H1 (cell line): ENCODE results near the gene EFCAB6.

ENCODE experiments used
- CBX5 ChIP-seq: fragments of 300-800, 300-1000 bp; sonication (generic); IDR thresholded peaks from 2 replicates; pipeline ENCODE4 v1.7.1; 2016; ENCODE audit warnings: antibody characterized with exemption, low read length, low read depth
- CBX8 ChIP-seq: fragments of 300-800, 300-1000 bp; sonication (generic); IDR thresholded peaks from 2 replicates; pipeline ENCODE4 v1.7.1; 2016; ENCODE audit warnings: low read depth, low read length, borderline replicate concordance
- EP300 ChIP-seq, 2 experiments: IDR thresholded peaks; 1 replicate in 1 of 2; 2 replicates in 1 of 2; pipeline ENCODE4 v1.6.1; 2011 to 2012; ENCODE audit warnings: low read depth in 2 of 2, low read length in 2 of 2, mild to moderate bottlenecking in 2 of 2, borderline replicate concordance in 1 of 2, inconsistent platforms in 1 of 2, moderate library complexity in 1 of 2
- HDAC2 ChIP-seq, 2 experiments: fragments of 300-600 bp in 1 of 2; sonication (generic) in 1 of 2; IDR thresholded peaks; 2 replicates each; pipeline ENCODE4 v1.6.1; 2011 to 2012; ENCODE audit warnings: low read depth in 2 of 2, low read length in 2 of 2, mild to moderate bottlenecking in 2 of 2, moderate library complexity in 2 of 2, borderline replicate concordance in 1 of 2, inconsistent platforms in 1 of 2
- POLR2A ChIP-seq, 2 experiments: IDR thresholded peaks; 1 replicate in 1 of 2; 2 replicates in 1 of 2; pipeline ENCODE4 v1.6.1; 2011; ENCODE audit warnings: low read depth in 2 of 2, low read length in 2 of 2, mild to moderate bottlenecking in 2 of 2; ENCODE audit errors: control extremely low read depth in 1 of 2
- TF ChIP-seq, protein P1 (sequence below), 3 experiments: IDR thresholded peaks; 1 replicate in 2 of 3; 2 replicates in 1 of 3; pipeline versions ENCODE4 v1.5.1 to v1.6.1; 2011; ENCODE audit warnings: low read length in 3 of 3, mild to moderate bottlenecking in 3 of 3, inconsistent platforms in 2 of 3, low read depth in 1 of 3, moderate library complexity in 1 of 3; ENCODE audit not compliant: insufficient read depth in 1 of 3; ENCODE audit errors: control extremely low read depth in 1 of 3
- TF ChIP-seq, protein P2 (sequence below): IDR thresholded peaks from 2 replicates; pipeline ENCODE4 v1.6.1; 2012; ENCODE audit warnings: low read length, inconsistent platforms

DNA sequence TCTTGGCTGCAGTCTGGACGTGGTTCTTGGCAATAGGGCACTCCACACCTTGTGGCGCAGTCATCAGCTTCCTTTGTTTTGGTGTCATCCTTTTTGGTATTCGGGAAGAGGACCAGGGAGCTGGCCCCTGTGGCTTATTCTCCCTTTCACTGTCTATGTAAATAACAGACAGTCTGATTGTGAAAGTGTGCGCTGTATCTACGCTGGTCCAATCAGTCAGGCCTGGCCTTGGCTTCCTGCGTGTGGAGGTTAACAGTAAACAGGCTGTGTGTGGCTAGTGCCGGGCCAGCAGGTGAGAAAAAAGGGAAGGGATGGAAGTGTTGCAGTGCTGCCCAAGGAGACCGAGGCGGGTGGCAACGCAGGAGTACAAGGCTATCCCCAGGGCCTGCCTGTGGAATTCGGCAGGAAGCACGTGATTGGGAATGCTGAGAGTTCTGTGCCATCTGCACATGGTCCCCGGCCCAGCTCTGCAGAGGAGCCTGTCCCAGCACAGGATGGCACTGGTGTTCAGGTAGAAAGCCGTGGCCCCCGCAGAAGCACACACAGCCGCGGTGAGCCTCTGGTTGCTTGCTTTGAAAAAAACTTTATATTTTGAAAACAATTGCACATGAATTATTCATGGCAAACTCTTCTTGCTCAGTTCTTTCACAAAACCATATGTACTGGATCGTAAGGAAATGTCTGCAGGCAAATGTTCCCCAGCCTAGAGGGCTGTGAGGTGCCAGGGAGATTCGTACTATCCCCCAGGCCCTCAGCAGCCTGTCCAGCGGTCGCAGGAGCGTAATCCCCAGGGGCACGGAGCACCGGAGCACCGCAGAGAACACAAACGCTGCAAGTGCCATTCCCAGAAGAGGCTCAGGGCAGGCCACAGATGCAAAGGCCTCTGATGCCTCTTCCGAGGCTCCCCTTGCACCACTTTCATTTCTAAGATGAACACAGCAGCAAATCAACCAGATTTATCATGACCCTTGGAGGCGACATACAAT, 174.5 kb downstream of the EFCAB6 start:
- TF ChIP-seq, protein P1, sequence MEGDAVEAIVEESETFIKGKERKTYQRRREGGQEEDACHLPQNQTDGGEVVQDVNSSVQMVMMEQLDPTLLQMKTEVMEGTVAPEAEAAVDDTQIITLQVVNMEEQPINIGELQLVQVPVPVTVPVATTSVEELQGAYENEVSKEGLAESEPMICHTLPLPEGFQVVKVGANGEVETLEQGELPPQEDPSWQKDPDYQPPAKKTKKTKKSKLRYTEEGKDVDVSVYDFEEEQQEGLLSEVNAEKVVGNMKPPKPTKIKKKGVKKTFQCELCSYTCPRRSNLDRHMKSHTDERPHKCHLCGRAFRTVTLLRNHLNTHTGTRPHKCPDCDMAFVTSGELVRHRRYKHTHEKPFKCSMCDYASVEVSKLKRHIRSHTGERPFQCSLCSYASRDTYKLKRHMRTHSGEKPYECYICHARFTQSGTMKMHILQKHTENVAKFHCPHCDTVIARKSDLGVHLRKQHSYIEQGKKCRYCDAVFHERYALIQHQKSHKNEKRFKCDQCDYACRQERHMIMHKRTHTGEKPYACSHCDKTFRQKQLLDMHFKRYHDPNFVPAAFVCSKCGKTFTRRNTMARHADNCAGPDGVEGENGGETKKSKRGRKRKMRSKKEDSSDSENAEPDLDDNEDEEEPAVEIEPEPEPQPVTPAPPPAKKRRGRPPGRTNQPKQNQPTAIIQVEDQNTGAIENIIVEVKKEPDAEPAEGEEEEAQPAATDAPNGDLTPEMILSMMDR (IDR thresholded peaks at IDR 0.05; ENCODE audit: control extremely low read depth in 1 of 3, insufficient read depth in 1 of 3, low read depth in 1 of 3, low read length in 3 of 3), result no peak
- no peak for TF ChIP-seq HDAC2 (IDR thresholded peaks at IDR 0.05; ENCODE audit: borderline replicate concordance in 1 of 2, low read depth in 2 of 2, low read length in 2 of 2)
- TF ChIP-seq CBX5, result no peak
- TF ChIP-seq EP300 (IDR thresholded peaks at IDR 0.05; ENCODE audit: borderline replicate concordance in 1 of 2, low read depth in 2 of 2, low read length in 2 of 2), result no peak
- TF ChIP-seq POLR2A (IDR thresholded peaks at IDR 0.05; ENCODE audit: control extremely low read depth in 1 of 2, low read depth in 2 of 2, low read length in 2 of 2), result no peak
- no peak for TF ChIP-seq CBX8
- TF ChIP-seq, protein P2, sequence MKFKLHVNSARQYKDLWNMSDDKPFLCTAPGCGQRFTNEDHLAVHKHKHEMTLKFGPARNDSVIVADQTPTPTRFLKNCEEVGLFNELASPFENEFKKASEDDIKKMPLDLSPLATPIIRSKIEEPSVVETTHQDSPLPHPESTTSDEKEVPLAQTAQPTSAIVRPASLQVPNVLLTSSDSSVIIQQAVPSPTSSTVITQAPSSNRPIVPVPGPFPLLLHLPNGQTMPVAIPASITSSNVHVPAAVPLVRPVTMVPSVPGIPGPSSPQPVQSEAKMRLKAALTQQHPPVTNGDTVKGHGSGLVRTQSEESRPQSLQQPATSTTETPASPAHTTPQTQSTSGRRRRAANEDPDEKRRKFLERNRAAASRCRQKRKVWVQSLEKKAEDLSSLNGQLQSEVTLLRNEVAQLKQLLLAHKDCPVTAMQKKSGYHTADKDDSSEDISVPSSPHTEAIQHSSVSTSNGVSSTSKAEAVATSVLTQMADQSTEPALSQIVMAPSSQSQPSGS, result no peak
